Neutrophil (primary cell): Measurements from ENCODE around the gene PLXNA2.

ENCODE experiments used
- H3K27ac ChIP-seq: fragments of 200-600 bp; sonication (generic); 2 replicates; pipeline ENCODE4 v1.5.1; 2016; ENCODE audit warnings: mild to moderate bottlenecking, moderate library complexity
- H3K27me3 ChIP-seq: fragments of 200-600 bp; sonication (generic); 2 replicates; pipeline ENCODE4 v1.6.0; 2016; ENCODE audit warnings: mild to moderate bottlenecking
- H3K36me3 ChIP-seq: fragments of 200-600 bp; sonication (generic); 2 replicates; pipeline ENCODE4 v1.5.1; 2017
- H3K4me1 ChIP-seq, 2 experiments: fragments of 200-600 bp in 1 of 2; sonication (generic) in 1 of 2; 1 replicate in 1 of 2; 2 replicates in 1 of 2; pipeline versions ENCODE4 v1.5.1 to v1.6.1; 2013 to 2016; ENCODE audit warnings: low read depth in 1 of 2, low read length in 1 of 2, mild to moderate bottlenecking in 1 of 2, moderate library complexity in 1 of 2; ENCODE audit not compliant: control insufficient read depth in 1 of 2, insufficient read depth in 1 of 2
- H3K4me3 ChIP-seq, 2 experiments: fragments of 200-600 bp in 1 of 2; sonication (generic) in 1 of 2; 1 replicate in 1 of 2; 2 replicates in 1 of 2; pipeline ENCODE4 v1.5.1; 2013 to 2016; ENCODE audit warnings: low read depth in 1 of 2, low read length in 1 of 2, mild to moderate bottlenecking in 1 of 2, moderate library complexity in 1 of 2
- H3K9me3 ChIP-seq: fragments of 200-600 bp; sonication (generic); 2 replicates; pipeline ENCODE4 v1.5.1; 2016
- TF ChIP-seq, protein P1 (sequence below): fragments of 200-600 bp; sonication (generic); IDR thresholded peaks from 2 replicates; pipeline ENCODE4 v1.5.1; 2016; ENCODE audit warnings: antibody characterized with exemption

Gene PLXNA2

DNA sequence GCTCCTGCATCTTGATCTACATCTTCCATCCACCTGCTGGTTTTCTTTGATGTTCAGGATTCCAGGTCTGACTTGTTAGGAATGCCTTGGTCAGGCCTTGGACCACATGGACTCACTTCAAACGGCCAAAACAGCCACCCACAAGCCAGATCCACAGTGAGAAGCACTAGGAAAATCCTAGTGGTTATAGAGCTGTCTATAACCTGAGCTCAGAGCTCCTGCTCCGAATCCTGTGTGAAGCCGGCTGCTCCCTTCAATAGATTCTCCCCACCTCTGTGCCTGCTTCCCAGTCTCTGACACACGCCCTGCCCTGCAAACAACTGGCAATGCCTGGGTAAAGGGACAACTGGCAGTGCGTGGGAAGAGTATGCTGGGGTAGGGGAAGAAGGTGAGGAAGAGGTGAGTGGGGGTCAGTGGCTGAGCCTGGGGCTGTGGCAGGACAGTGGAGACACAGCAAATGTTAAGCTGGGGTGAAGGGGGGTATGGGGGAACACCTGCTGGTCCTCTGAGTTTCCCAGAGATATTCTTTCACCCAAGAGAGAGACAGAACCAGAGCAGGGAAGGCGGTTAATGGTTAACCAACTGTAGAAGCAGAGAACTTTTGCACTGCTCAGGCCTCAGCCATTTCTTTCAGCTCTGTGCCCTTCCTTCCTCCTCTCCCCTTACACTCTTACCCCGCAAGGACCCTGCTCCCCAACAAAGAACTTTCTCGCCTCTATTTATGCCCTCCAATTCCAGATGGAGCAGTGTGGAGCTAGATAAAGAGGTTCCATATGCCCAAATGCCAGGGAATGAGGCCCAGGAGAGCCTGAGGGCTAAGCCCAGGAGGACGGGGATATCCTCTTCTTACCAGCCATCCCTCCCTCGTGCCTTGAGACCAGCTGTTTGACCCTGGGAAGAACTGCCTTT lies 4.5 kb downstream of the PLXNA2 start:
- H3K4me1 ChIP-seq = peaks cover 28% of the 10 kb centered on the region in 2 experiments
- no peak overlapping the region for H3K4me3 ChIP-seq
- TF ChIP-seq, protein P1, sequence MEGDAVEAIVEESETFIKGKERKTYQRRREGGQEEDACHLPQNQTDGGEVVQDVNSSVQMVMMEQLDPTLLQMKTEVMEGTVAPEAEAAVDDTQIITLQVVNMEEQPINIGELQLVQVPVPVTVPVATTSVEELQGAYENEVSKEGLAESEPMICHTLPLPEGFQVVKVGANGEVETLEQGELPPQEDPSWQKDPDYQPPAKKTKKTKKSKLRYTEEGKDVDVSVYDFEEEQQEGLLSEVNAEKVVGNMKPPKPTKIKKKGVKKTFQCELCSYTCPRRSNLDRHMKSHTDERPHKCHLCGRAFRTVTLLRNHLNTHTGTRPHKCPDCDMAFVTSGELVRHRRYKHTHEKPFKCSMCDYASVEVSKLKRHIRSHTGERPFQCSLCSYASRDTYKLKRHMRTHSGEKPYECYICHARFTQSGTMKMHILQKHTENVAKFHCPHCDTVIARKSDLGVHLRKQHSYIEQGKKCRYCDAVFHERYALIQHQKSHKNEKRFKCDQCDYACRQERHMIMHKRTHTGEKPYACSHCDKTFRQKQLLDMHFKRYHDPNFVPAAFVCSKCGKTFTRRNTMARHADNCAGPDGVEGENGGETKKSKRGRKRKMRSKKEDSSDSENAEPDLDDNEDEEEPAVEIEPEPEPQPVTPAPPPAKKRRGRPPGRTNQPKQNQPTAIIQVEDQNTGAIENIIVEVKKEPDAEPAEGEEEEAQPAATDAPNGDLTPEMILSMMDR = no peak
- H3K27ac ChIP-seq = no peak overlapping the region
- H3K36me3 ChIP-seq = no peaks in the 10 kb centered on the region
- peaks cover 87% of the 10 kb centered on the region for H3K27me3 ChIP-seq
- H3K9me3 ChIP-seq = no peaks in the 10 kb centered on the region

DNA sequence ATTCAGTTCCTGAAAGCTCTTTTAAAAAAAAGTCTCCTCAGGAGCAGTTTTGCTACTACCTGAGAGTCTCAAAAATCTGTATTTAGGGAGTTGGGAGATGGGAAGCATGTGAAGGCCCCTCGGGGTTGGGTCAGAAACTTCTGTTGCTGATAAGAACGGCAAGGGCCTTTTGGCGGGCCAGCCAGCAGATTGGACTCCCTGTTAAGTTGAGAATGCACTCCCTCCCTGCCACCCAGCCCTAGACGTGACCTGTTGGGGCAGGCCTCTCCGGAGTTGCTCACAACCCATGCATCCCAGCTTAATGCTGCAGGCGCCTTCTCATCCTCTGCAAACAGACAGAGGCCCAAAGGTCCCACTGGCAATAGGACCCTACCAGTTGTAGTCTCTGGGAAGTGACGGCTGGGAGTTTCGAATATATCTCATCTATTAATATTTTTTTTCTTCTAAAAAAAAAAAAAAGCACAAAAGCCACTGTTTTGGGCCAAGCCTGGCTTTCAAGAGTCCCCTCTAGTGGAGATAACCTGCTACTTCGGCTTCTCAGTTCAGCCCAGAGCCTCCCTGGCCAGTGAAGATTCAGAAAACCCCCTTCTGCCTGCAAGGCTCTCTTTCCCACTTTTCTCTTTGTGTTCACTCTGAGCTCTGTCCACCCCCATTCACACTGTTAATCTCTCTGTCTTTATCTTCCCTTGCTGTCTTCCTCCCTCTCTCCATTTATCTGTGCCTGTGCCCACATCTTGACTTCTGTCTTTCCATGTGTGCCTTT lies 5.3 kb downstream of the PLXNA2 start:
- H3K4me1 ChIP-seq = peaks cover 23% of the 10 kb centered on the region in 2 experiments

DNA sequence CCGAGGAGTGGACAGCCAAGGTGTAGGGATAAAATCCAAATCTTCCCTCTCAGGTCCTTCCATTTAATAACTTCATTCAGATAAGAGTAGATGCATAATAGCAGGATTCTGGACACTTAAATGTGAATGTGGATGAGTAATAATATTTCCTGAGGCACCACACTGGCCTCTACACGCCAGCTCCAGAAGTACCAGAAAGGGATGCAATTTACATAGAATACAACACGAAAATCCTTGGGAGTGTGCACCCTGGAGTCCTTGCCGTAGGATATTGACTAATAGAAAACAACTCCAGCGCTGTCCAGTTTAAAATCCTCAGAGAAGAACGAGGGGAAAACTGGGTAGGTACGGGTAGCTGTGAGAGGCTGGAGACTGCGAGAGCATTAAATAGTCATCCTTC lies 6.9 kb downstream of the PLXNA2 start:
- TF ChIP-seq, protein P1 = no peak
- Histone ChIP-seq H3K9me3 (no peaks in the 10 kb centered on the region), H3K27ac (no peak overlapping the region), H3K27me3 (peaks cover 69% of the 10 kb centered on the region), H3K4me1 (peaks cover 11% of the 10 kb centered on the region in 2 experiments), H3K4me3 (no peak overlapping the region), H3K36me3 (no peaks in the 10 kb centered on the region)

More for the DNA sequence above, 5.3 kb downstream of the PLXNA2 start:
- Histone ChIP-seq H3K27me3 (peaks cover 86% of the 10 kb centered on the region), H3K9me3 (no peaks in the 10 kb centered on the region), H3K27ac (no peak overlapping the region), H3K36me3 (no peaks in the 10 kb centered on the region), H3K4me3 (no peak overlapping the region)
- TF ChIP-seq, protein P1 = no peak

DNA sequence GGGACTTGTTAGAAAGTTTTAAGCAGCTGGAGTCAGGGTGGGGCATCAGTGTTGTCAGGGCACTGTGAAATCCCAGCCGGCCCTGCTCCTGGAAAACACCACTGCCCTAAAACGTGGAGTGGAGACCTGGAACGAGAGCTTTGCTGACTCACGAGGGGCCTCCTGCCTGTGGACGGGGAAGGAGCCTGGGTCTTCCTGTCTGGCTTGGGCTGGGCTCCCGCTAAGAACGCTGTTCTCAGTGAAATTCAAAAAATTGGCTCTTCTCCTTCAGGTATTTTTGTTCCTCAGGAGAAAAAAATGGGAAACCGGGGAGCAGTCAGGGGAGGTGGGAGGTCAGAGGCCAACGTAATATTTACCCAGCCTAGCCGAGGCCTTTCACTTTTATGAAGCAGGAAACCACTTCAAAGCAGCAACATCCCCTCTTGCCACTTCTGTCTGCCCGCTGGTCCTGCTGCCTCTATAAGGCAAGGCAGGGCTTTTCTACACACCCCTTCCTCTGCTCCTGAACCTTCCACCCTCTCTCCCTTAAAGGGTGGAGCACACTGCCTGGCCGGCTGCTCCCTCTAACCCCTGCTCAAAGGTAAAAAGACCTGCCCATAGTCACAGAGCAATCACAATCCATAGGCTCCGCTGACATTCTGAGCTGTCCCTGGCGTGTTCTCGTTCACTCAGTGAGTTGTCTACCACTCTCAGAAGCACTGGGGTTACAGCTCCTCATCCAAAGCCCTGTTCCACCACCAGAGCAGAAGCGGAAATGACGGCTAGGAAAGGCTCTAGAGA lies 8.0 kb downstream of the PLXNA2 start:
- Histone ChIP-seq H3K27me3 (peaks cover 59% of the 10 kb centered on the region), H3K4me3 (no peak overlapping the region), H3K9me3 (no peaks in the 10 kb centered on the region), H3K36me3 (no peaks in the 10 kb centered on the region), H3K4me1 (peaks cover 11% of the 10 kb centered on the region in 2 experiments), H3K27ac (no peak overlapping the region)
- TF ChIP-seq, protein P1 = no peak

DNA sequence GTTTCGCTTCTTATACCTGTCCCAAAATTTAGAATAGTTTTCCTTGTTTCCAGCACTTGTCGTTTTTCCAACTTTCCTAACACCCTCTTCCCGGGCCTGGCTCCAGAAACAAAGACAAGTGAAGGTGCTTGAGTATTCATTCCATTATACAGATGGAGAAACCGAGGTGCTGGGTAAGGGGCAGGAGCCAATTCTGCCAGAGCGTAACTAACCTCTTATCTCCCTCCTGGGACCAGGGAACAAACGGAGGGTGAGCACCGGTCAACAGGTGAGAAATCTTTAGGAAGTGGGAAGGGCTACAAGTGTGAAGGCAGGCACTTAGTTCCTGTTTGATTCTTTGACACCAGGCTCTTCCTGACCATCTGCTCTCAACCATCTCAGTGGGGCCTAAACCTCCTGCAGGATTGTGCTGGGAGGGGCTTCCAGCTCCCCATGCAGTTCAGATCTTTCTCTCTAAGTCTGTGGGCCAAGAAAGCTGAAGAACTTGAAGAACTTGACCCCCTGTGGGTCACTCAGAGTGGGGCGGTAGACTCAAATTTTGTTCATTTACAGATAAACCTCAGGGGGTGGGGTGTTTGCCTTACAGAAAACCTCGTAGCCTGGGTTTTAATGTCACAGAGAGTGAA lies 8.7 kb downstream of the PLXNA2 start:
- H3K4me3 ChIP-seq = no peak overlapping the region
- TF ChIP-seq, protein P1 = no peak
- no peak overlapping the region for H3K27ac ChIP-seq

More for the DNA sequence above, 8.7 kb downstream of the PLXNA2 start:
- H3K36me3 ChIP-seq = no peaks in the 10 kb centered on the region
- H3K27me3 ChIP-seq = peaks cover 52% of the 10 kb centered on the region
- no peaks in the 10 kb centered on the region for H3K9me3 ChIP-seq
- peaks cover 11% of the 10 kb centered on the region in 2 experiments for H3K4me1 ChIP-seq
